ENCODE measurements around the gene ZMAT2. TPM values are rescaled to one million over a fixed set of nuclear protein-coding genes. Genes with fewer than 3 reads are reported as not detected.

The ZMAT2 gene
- total and polyA plus RNA-seq, 2 of the 8 experiments (the other 6 are each of a cell fraction or from before 2014, with no cell fraction given) = 56.8 to 65.9 TPM

- Histone ChIP-seq H3K36me3 (ENCODE audit: control insufficient read depth in 2 of 4, insufficient read depth in 4 of 4, low read length in 3 of 4) (peaks cover 12 to 76% (median 58%) of the 10 kb centered on the region in 4 experiments; a peak in 7 of 8 replicates), H3K9me3 (ENCODE audit: insufficient read depth in 2 of 2, low read depth in 1 of 2, low read length in 1 of 2) (no peaks in the 10 kb centered on the region), H3K79me1 (ENCODE audit: low read depth, low read length) (no peaks in the 10 kb centered on the region), H3K23me2 (ENCODE audit: low read depth, low read length) (no peaks in the 10 kb centered on the region; the same call in 1 of the 2 replicates), H3K27ac (ENCODE audit: low read depth, low read length) (no peak overlapping the region), H4K91ac (replicated peaks; ENCODE audit: insufficient read length, low read length) (no peak overlapping the region), H3K9ac (replicated peaks in 1 of 4; ENCODE audit: extremely low read depth in 1 of 4, low read depth in 3 of 4, low read length in 3 of 4) (no peak overlapping the region), H3K4me1 (replicated peaks in 1 of 4; ENCODE audit: control insufficient read depth in 3 of 4, insufficient read depth in 4 of 4, low read length in 3 of 4) (no peaks in the 10 kb centered on the region; a peak in 1 of 7 replicates), H4K5ac (ENCODE audit: insufficient read length, low read depth, low read length) (no peak overlapping the region), H3K27me3 (replicated peaks in 1 of 4; ENCODE audit: control insufficient read depth in 3 of 4, extremely low read depth in 1 of 4, insufficient read depth in 3 of 4, low read length in 3 of 4) (no peaks in the 10 kb centered on the region), H2AFZ (ENCODE audit: low read length) (no peak overlapping the region), H2BK20ac (ENCODE audit: low read length) (no peak overlapping the region), H2AK5ac (ENCODE audit: low read depth, low read length) (no peak overlapping the region), H2BK15ac (ENCODE audit: low read length) (no peak overlapping the region), H4K8ac (ENCODE audit: extremely low read depth, insufficient read depth, low read length) (no peak overlapping the region), H2BK5ac (ENCODE audit: low read depth, low read length) (no peak overlapping the region), H3K79me2 (ENCODE audit: control insufficient read depth in 1 of 2, insufficient read depth in 2 of 2, low read length in 2 of 2) (no peaks in the 10 kb centered on the region), H3K18ac (ENCODE audit: extremely low read depth, low read length) (no peak overlapping the region), H4K20me1 (replicated peaks in 1 of 2; ENCODE audit: control insufficient read depth in 1 of 2, insufficient read depth in 2 of 2, low read length in 2 of 2) (no peaks in the 10 kb centered on the region), H3K4me3 (ENCODE audit: extremely low read depth in 1 of 4, insufficient read depth in 2 of 4, low read depth in 3 of 4, low read length in 4 of 4) (no peak overlapping the region), H3K56ac (replicated peaks; ENCODE audit: insufficient read length, low read depth, low read length) (no peak overlapping the region), H2BK120ac (replicated peaks; ENCODE audit: low read depth, low read length) (no peak overlapping the region), H3K4ac (replicated peaks; ENCODE audit: insufficient read length, low read depth, low read length) (no peak overlapping the region), H3K14ac (ENCODE audit: insufficient read length) (no peak overlapping the region), H2BK12ac (ENCODE audit: low read depth, low read length) (no peak overlapping the region), H3K23ac (ENCODE audit: insufficient read length) (no peak overlapping the region), H3K4me2 (ENCODE audit: insufficient read depth in 1 of 2, low read depth in 2 of 2, low read length in 2 of 2) (no peak overlapping the region)
- POLR2A ChIA-PET (ENCODE audit: partially characterized antibody) = interaction anchor here (0.6 to 9.9 kb wide), 3 partner anchors 11 to 17 kb away, joined by 3 to 87 read pairs (median 3); partner anchors contain the start of genes IK and NDUFA2
- no peak for TF ChIP-seq MAFK (IDR thresholded peaks at IDR 0.05; ENCODE audit: low read depth, low read length)
- TF ChIP-seq RNF2 (IDR thresholded peaks at IDR 0.05; ENCODE audit: borderline replicate concordance, low read depth, low read length, missing control alignments, poor library complexity, severe bottlenecking) = no peak
- TF ChIP-seq USF2 (IDR thresholded peaks at IDR 0.05; ENCODE audit: low read length) = no peak
- TF ChIP-seq ATF3 (IDR thresholded peaks at IDR 0.05; ENCODE audit: insufficient read depth, low read depth, low read length) = no peak
- TF ChIP-seq SRF (IDR thresholded peaks at IDR 0.05; ENCODE audit: low read depth, low read length) = no peak
- TF ChIP-seq RAD21 (IDR thresholded peaks at IDR 0.05 in 1 of 2, conservative IDR thresholded peaks at IDR 0.05 in 1 of 2; ENCODE audit: low read depth in 2 of 2, low read length in 2 of 2) = no peak
- TF ChIP-seq NANOG (IDR thresholded peaks at IDR 0.05; ENCODE audit: insufficient read depth, low read depth, low read length, poor library complexity, severe bottlenecking) = no peak
- WGBS, 2 experiments (ENCODE audit: extremely low coverage in 1 of 2, insufficient coverage in 1 of 2, insufficient read length in 1 of 2, insufficient replicate concordance in 2 of 2, low coverage in 1 of 2, low lambda C conversion rate in 2 of 2, missing lambda C conversion rate in 1 of 2) = 98 to 100% methylated on average over 7 to 12 of the region's 17 CpGs
- no peak for DNase-seq (ENCODE audit: low read depth in 1 of 2, low spot score in 2 of 2)
- FAIRE-seq = no peak
- CTCF ChIA-PET (ENCODE audit: partially characterized antibody) = interaction anchor here (0.9 kb wide), 1 partner anchor 229 kb away, joined by 3 read pairs; no protein-coding TSS in a partner anchor
These were observed 41.4 kb upstream of the ZMAT2 start for GRCh38 chr5:140658870-140659269.
